Tongue (tissue), 2 donors: ENCODE data around the gene UGT2B7. TPM values are rescaled to one million over a fixed set of nuclear protein-coding genes. Genes with fewer than 3 reads are reported as not detected.
"Not testable (repeated sequence)": the region's sequence is repeated elsewhere in the genome, so short reads cannot be mapped to it uniquely, and the experiment has no call there.

ENCODE experiments used
- DNase-seq: peaks from one replicate; pipeline ENCODE4 v3.0.0-alpha.2; 2015
- total RNA-seq: library from RNA; depleted of rRNA; stranded (reverse); fragments of >200 nt; gene quantifications from one replicate; pipeline ENCODE4 v1.2.3, GENCODE V29; 2014

UGT2B7 gene
- total RNA-seq, 1 donor from 2014 or later, result 0.92 TPM

GRCh38 chr4:69088473-69088872 lies 7.8 kb upstream of the UGT2B7 start:
- no peak for DNase-seq

GRCh38 chr4:69089388-69089787 lies 6.9 kb upstream of the UGT2B7 start:
- no peak for DNase-seq

GRCh38 chr4:69092190-69092589 lies 4.1 kb upstream of the UGT2B7 start:
- DNase-seq, result no peak

- no peak for DNase-seq
Measured at GRCh38 chr4:69092980-69093568, 3.2 kb upstream of the UGT2B7 start.

- DNase-seq, result no peak
Measured at GRCh38 chr4:69093681-69094080, 2.6 kb upstream of the UGT2B7 start.

GRCh38 chr4:69095301-69095731 lies 958 bp upstream of the UGT2B7 start:
- peak; percentile 5 for DNase-seq

GRCh38 chr4:69096810-69097209 lies 536 bp downstream of the UGT2B7 start:
- DNase-seq, result no peak

- DNase-seq, result no peak
Measured at GRCh38 chr4:69098470-69098869, 2.2 kb downstream of the UGT2B7 start.

GRCh38 chr4:69099910-69100309 lies 3.6 kb downstream of the UGT2B7 start:
- no peak for DNase-seq

- not testable (repeated sequence) for DNase-seq
Measured at GRCh38 chr4:69102668-69103067, 6.4 kb downstream of the UGT2B7 start.

- no peak for DNase-seq
Measured at GRCh38 chr4:69104719-69105275, 8.5 kb downstream of the UGT2B7 start.

- DNase-seq, result not testable (repeated sequence)
Measured at GRCh38 chr4:69115151-69115850, 19.0 kb downstream of the UGT2B7 start.

- no peak for DNase-seq
Measured at GRCh38 chr4:69115851-69116213, 19.6 kb downstream of the UGT2B7 start.

- DNase-seq, result no peak
Measured at GRCh38 chr4:69116645-69117321, 20.5 kb downstream of the UGT2B7 start.

GRCh38 chr4:69120870-69121269 lies 24.6 kb downstream of the UGT2B7 start:
- no peak for DNase-seq

GRCh38 chr4:69122476-69122875 lies 26.2 kb downstream of the UGT2B7 start:
- DNase-seq, result no peak

- DNase-seq, result no peak
Measured at GRCh38 chr4:69124941-69125340, 28.7 kb downstream of the UGT2B7 start.

GRCh38 chr4:69126024-69126423 lies 29.8 kb downstream of the UGT2B7 start:
- DNase-seq, result peak; percentile 65

GRCh38 chr4:69133993-69134392 lies 37.7 kb downstream of the UGT2B7 start:
- DNase-seq, result no peak

GRCh38 chr4:69134471-69134870 lies 38.2 kb downstream of the UGT2B7 start:
- DNase-seq, result no peak

GRCh38 chr4:69141320-69141719 lies 45.0 kb downstream of the UGT2B7 start:
- no peak for DNase-seq

- peak; percentile 1 for DNase-seq
Measured at GRCh38 chr4:69147334-69147733, 51.1 kb downstream of the UGT2B7 start.

- DNase-seq, result no peak
Measured at GRCh38 chr4:69154021-69154420, 57.7 kb downstream of the UGT2B7 start.
